ENCODE data around the gene GALNT18. TPM values are rescaled to one million over a fixed set of nuclear protein-coding genes. Genes with fewer than 3 reads are reported as not detected.

The GALNT18 gene
- total RNA-seq, 1 donor from 2014 or later: 76.9 TPM

GRCh38 chr11:11416917-11417316, 204.9 kb downstream of the GALNT18 start:
- peak overlapping the region; percentile 55 for H3K4me3 Mint-ChIP-seq (ENCODE audit: unreplicated experiment)
- H3K27me3 Mint-ChIP-seq (ENCODE audit: unreplicated experiment): peaks cover 21% of the 10 kb centered on the region
- no peak overlapping the region for H3K27ac Mint-ChIP-seq (ENCODE audit: unreplicated experiment)
- peaks cover 26% of the 10 kb centered on the region for H3K9me3 Mint-ChIP-seq (ENCODE audit: unreplicated experiment)
- peaks cover 9% of the 10 kb centered on the region for H3K36me3 Mint-ChIP-seq (ENCODE audit: unreplicated experiment)
- no peak for TF ChIP-seq CTCF (IDR thresholded peaks at IDR 0.05; ENCODE audit: partially characterized antibody, unreplicated experiment)
- peaks cover 63% of the 10 kb centered on the region for H3K4me1 Mint-ChIP-seq (ENCODE audit: low read depth, unreplicated experiment)
- DNase-seq: no peak

- Mint-ChIP-seq H3K4me1 (ENCODE audit: low read depth, unreplicated experiment) (peaks cover 62% of the 10 kb centered on the region), H3K9me3 (ENCODE audit: unreplicated experiment) (peaks cover 26% of the 10 kb centered on the region), H3K27ac (ENCODE audit: unreplicated experiment) (no peak overlapping the region), H3K27me3 (ENCODE audit: unreplicated experiment) (peaks cover 21% of the 10 kb centered on the region), H3K36me3 (ENCODE audit: unreplicated experiment) (peaks cover 9% of the 10 kb centered on the region), H3K4me3 (ENCODE audit: unreplicated experiment) (peak overlapping the region; percentile 28)
- DNase-seq: no peak
- TF ChIP-seq CTCF (IDR thresholded peaks at IDR 0.05; ENCODE audit: partially characterized antibody, unreplicated experiment): no peak
Measured at GRCh38 chr11:11416502-11416901, 205.3 kb downstream of the GALNT18 start.

- no peak overlapping the region for H3K4me3 Mint-ChIP-seq (ENCODE audit: unreplicated experiment)
- no peak for TF ChIP-seq CTCF (IDR thresholded peaks at IDR 0.05; ENCODE audit: partially characterized antibody, unreplicated experiment)
- no peak for DNase-seq
- peaks cover 25% of the 10 kb centered on the region for H3K9me3 Mint-ChIP-seq (ENCODE audit: unreplicated experiment)
- H3K36me3 Mint-ChIP-seq (ENCODE audit: unreplicated experiment): peaks cover 9% of the 10 kb centered on the region
- H3K27ac Mint-ChIP-seq (ENCODE audit: unreplicated experiment): peak overlapping the region; percentile 53
- peaks cover 21% of the 10 kb centered on the region for H3K27me3 Mint-ChIP-seq (ENCODE audit: unreplicated experiment)
- peaks cover 56% of the 10 kb centered on the region for H3K4me1 Mint-ChIP-seq (ENCODE audit: low read depth, unreplicated experiment)
Measured at GRCh38 chr11:11415901-11416300, 205.9 kb downstream of the GALNT18 start.

GRCh38 chr11:11414996-11415395, 206.8 kb downstream of the GALNT18 start:
- no peak for TF ChIP-seq CTCF (IDR thresholded peaks at IDR 0.05; ENCODE audit: partially characterized antibody, unreplicated experiment)
- H3K4me3 Mint-ChIP-seq (ENCODE audit: unreplicated experiment): peak overlapping the region; percentile 50
- H3K27me3 Mint-ChIP-seq (ENCODE audit: unreplicated experiment): peaks cover 19% of the 10 kb centered on the region
- DNase-seq: no peak
- peaks cover 55% of the 10 kb centered on the region for H3K4me1 Mint-ChIP-seq (ENCODE audit: low read depth, unreplicated experiment)
- H3K9me3 Mint-ChIP-seq (ENCODE audit: unreplicated experiment): peaks cover 21% of the 10 kb centered on the region
- H3K27ac Mint-ChIP-seq (ENCODE audit: unreplicated experiment): peak overlapping the region; percentile 53
- peaks cover 9% of the 10 kb centered on the region for H3K36me3 Mint-ChIP-seq (ENCODE audit: unreplicated experiment)

GRCh38 chr11:11413776-11414175, 208.0 kb downstream of the GALNT18 start:
- Mint-ChIP-seq H3K27me3 (ENCODE audit: unreplicated experiment) (peaks cover 18% of the 10 kb centered on the region), H3K4me1 (ENCODE audit: low read depth, unreplicated experiment) (peaks cover 59% of the 10 kb centered on the region)

More at GRCh38 chr11:11413776-11414175, 208.0 kb downstream of the GALNT18 start:
- TF ChIP-seq CTCF (IDR thresholded peaks at IDR 0.05; ENCODE audit: partially characterized antibody, unreplicated experiment): no peak
- no peak for DNase-seq
- Mint-ChIP-seq H3K36me3 (ENCODE audit: unreplicated experiment) (peaks cover 9% of the 10 kb centered on the region), H3K4me3 (ENCODE audit: unreplicated experiment) (no peak overlapping the region), H3K9me3 (ENCODE audit: unreplicated experiment) (peaks cover 17% of the 10 kb centered on the region), H3K27ac (ENCODE audit: unreplicated experiment) (no peak overlapping the region)
